DMS153 treated with DMSO at 0.1 percent for 48 hours (cell line): ENCODE results near the gene MAP4K2.

Source experiments
- DNase-seq: peaks from one replicate; lab custom pipeline; 2025; ENCODE audit not compliant: unreplicated experiment; lab: John Stamatoyannopoulos, UW

Gene MAP4K2

DNA sequence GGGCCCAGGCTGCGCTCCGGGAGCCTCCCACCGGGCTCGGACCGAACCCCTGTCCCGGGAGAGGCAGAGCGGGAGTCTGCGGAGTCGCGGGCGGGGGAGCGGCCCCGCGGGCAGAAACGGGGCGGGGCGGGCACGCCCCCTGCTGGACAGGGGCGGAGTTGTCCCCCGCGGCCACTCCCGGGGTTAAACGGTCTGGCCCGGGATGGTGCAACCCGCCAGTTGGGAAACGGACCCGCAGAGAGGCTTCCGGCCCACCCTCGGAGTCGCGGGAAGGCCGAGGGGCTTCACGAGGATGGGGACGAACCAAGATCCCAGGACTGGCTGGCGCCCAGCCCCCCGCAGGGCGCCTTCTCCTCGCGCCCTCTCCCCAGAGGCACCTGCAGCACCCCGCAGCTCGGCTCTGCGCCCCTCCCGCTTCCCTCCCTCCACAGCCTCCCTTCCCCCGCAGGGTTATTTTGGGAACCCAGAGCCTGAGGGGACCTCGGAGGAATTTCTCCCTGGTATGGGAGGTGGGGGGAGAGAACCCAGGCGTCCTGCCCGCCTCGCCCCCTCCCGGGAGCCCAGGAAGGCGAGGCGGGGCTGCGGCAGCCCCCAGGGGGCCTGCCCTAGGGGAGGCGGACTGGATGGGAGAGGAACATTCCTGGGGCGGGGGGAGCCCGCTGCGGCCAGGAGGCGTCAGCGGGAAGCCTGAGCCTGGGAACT, 60.0 kb downstream of the MAP4K2 start:
- DNase-seq: no peak

DNA sequence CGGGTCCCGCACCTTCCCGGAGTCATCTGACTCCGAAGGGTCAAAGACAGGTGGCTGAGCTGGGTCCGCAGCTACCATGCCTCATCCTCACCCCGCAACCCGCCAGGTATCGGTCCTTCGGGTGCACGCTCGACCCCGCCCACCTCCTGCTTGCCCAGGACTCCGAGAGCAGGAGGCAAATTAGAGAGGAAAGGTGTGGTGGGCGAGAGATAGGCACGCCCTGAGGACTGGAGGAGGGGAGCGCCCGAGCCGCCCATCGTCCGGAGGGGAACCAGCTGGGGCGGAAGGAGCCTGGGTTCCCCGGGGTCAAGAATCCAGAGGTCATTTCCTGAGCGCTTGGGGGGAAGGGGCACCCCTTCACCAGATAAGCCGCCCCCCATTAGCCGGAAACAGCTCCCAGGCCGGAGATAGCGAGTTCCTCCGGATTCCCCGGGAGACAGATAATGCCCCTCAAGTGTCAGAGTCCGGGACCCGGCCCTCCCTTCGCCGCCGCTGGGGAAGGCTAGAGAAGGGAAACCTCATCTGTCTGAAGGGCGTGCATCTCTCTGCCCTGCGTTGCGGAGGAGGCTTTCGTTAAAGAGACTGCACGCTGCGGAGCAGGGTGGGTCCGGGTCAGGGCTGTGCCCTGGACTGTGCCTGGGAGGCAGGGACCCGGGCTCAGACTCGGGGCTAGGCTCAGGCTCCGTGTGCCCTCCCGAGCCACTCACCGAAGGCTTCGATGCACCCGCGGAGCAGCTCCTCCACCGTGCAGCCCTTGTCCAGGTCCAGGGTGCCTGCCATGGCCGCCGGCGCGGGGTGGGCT, 60.7 kb downstream of the MAP4K2 start:
- no peak for DNase-seq

DNA sequence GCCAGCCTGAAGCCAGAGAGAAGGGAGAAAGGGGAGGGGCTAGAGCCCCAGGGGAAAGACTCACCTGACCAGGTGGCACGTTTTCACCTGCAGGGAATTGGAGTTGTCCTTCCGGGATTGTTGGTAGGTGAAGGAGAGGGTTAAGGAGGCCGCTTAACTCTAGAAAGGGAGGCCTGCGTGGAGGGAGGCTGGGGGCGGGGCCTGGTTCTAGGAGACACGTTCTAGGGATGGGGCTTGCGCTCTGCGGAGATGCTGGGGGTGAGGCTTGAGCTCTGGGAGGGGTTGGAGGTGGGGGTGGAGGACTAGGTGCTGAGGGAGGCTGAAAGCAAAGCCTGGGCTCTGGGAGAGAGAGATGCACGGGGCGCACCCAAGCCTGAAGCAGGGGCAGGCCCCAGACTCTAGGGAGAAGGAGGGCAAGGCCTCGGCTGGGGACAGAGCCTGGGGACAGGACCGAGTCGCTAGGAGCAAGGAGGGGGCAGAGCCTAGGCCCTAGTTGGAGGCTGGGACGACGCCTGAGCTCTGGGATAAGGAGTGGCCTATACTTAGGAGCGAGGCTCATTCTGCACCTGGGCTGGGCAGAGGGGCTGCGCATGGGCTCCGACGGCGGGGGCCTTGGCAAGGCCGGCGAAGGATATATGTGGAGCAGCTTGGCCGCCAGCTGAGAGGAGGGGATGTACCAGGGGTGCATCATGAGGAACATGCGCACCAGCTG, 61.5 kb downstream of the MAP4K2 start:
- DNase-seq: no peak

DNA sequence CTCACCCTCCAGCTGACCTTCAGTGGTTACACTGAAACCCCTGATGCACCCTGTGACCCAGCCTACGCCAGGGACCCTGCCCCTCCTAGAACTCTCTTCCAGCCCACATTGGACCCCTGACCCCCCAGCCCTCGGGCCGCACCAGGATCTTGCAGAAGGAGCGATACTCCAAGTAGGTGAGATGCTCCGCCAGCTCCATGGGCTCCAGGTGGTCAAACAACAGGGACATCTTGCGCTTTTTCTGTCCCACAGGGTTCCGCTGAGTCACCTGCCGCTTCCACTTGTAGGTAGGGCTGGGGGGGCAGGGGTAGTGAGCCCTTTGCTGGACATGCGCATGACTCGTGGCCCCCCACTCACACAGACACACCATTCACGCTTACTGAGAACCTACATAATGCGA, 63.1 kb downstream of the MAP4K2 start:
- no peak for DNase-seq

DNA sequence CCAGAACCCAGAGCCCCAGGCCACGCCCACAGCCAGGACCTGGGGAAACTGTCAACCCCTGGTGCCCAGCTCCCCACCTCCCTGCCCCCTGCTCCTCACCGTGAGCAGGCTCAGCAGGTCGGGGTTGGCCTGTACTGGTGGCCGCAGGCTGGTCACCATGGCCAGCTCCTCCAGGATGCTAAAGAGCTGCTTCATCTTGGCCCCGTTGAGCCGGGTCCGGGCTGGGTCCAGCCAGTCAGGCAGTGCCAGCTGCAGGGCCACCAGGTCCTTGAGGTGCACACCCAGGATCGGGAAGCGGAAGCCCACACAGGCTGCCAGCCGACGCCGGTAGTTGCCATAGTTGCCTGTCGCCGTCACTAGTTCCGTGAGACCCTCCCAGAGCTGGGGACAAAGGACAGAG, 66.4 kb downstream of the MAP4K2 start:
- no peak for DNase-seq

DNA sequence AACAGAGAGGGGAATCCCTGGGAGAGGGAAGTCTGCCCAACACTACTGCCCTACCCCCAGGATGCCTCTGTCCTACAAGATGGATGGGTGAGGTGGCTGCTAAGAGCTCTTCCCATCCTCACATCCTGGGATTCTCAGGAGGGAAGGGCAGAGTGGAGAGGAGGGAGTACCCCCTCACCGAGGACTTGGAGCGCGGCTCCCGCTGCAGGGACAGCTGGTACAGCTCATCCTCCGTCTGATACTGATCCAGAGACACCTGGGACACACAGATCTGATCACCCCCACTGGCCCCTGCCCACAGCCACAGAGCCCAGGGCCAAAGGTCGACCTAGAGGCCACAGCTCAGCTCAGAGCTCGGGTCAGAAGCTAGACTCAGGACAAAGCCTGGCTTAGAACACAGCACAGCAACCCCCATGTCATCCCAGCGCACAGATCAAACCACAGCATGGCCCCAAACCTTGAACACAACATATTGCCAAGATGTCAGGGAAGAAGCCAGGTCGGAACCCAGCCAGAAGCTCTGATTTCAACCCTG, 67.2 kb downstream of the MAP4K2 start:
- no peak for DNase-seq
